GM23248 (cell line): ENCODE results near the gene GIGYF1.
"Not testable (repeated sequence)": the region's sequence is repeated elsewhere in the genome, so short reads cannot be mapped to it uniquely, and the experiment has no call there.

Experiments
- EZH2 ChIP-seq: fragments of 200-600 bp; sonication (generic); IDR thresholded peaks from 2 replicates; pipeline ENCODE4 v1.6.1; 2018; ENCODE audit warnings: antibody characterized with exemption, mild to moderate bottlenecking; ENCODE audit not compliant: insufficient read depth, poor library complexity, severe bottlenecking
- EZH2phosphoT487 ChIP-seq: fragments of 200-600 bp; sonication (generic); IDR thresholded peaks from 2 replicates; pipeline ENCODE4 v1.6.1; 2018; ENCODE audit warnings: antibody characterized with exemption, moderate library complexity, mild to moderate bottlenecking, low read depth; ENCODE audit not compliant: insufficient read depth

- TF ChIP-seq EZH2, EZH2phosphoT487: not testable (repeated sequence)
Measured at GRCh38 chr7:100717073-100717472, 23.0 kb upstream of the GIGYF1 start.
